Coronary artery (tissue), 2 donors: ENCODE results near the gene XXYLT1.
"Not testable (repeated sequence)": the region's sequence is repeated elsewhere in the genome, so short reads cannot be mapped to it uniquely, and the experiment has no call there.

Experiments
- DNase-seq: peaks from one replicate; pipeline ENCODE4 v3.0.0-alpha.2; 2017; ENCODE audit warnings: low spot score
- H3K27ac ChIP-seq, 2 donors: fragments of 200-600 bp; sonication (generic); one replicate each; pipeline ENCODE4 v1.5.1; 2016 to 2019
- H3K4me3 ChIP-seq: fragments of 200-600 bp; sonication (generic); 2 replicates; pipeline ENCODE4 v1.5.1; 2016; ENCODE audit warnings: mild to moderate bottlenecking, moderate library complexity
- CTCF ChIP-seq: fragments of 200-600 bp; sonication (generic); IDR thresholded peaks from one replicate; pipeline ENCODE4 v1.5.1; 2019; ENCODE audit warnings: antibody characterized with exemption

The XXYLT1 gene

DNA sequence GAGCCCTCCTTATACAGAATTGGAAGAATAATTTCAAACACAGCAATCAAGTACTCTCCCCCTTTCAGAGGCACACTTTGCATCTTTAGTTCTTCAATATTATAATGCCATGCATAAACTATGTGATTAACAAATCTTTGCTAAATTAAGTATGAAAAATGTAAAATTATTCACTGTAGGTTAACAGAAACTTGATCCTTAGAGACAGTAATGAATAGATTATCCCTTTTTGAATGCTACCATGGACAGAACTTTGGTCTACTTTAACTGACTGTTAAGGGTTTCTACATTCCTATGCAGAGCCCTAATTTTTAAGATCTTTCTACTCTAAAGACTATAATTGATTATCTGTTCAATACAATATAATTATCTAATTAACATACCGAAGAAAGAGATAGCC is 25.7 kb upstream of the XXYLT1 start:
- TF ChIP-seq CTCF = no peak
- Histone ChIP-seq H3K27ac (no peak overlapping the region), H3K4me3 (no peak overlapping the region)
- DNase-seq = no peak

DNA sequence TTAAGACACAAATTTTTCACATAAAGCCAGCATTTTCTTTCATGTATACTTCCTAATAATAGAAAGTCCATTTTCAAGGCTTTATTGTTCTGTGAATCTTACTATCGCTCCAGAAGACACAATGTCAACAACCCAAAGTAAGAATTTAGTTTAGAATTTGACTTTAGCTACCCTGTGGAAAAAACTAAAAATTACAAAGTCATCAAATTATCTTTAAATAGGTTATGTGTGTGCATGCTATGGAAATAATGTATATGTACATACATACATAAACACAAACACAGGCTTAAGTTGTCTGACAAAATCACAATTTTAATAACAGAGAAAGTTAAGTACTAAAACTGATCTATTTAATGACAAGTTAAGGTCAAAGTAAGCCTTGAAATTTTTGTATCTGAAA is 20.2 kb upstream of the XXYLT1 start:
- no peak for TF ChIP-seq CTCF
- no peak for DNase-seq
- Histone ChIP-seq H3K4me3 (no peak overlapping the region), H3K27ac (no peak overlapping the region)

GRCh38 chr3:195290643-195291042 is 19.7 kb upstream of the XXYLT1 start:
- not testable (repeated sequence) for H3K27ac ChIP-seq, H3K4me3 ChIP-seq, DNase-seq

GRCh38 chr3:195286115-195286872 is 15.3 kb upstream of the XXYLT1 start:
- Histone ChIP-seq H3K27ac (no peak overlapping the region), H3K4me3 (no peak overlapping the region)
- no peak for DNase-seq
- TF ChIP-seq CTCF = no peak

GRCh38 chr3:195285372-195285771 is 14.4 kb upstream of the XXYLT1 start:
- H3K27ac ChIP-seq = no peak overlapping the region
- TF ChIP-seq CTCF = no peak
- DNase-seq = no peak
- H3K4me3 ChIP-seq = no peak overlapping the region

DNA sequence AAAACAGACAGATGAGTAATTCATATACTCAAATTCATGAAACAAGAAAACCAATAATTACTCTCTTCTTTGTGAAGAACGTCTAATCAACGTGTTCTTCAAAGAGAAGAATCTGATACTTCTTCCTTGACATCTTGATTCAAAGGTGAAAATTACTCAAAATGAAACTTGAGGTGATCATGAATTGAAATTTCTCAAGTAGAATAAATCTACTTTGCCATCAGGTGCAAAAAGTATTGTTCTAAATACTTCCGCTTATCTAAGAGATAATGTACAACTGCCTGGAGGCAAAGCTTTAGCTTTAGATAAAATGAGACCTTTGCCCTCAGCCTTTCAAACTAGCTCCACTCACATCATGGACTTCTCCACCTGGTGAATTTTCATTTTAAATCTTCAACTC is 13.9 kb upstream of the XXYLT1 start:
- no peak for DNase-seq
- no peak for TF ChIP-seq CTCF
- H3K4me3 ChIP-seq = no peak overlapping the region
- no peak overlapping the region for H3K27ac ChIP-seq

- no peak for DNase-seq
- TF ChIP-seq CTCF = no peak
- Histone ChIP-seq H3K4me3 (no peak overlapping the region), H3K27ac (no peak overlapping the region)
These were observed 12.0 kb upstream of the XXYLT1 start for GRCh38 chr3:195282961-195283360.
